Glutamatergic neuron (in vitro differentiated cells): ENCODE measurements around the gene NLRP3. TPM values are rescaled to one million over a fixed set of nuclear protein-coding genes. Genes with fewer than 3 reads are reported as not detected.
"Not testable (repeated sequence)": the region's sequence is repeated elsewhere in the genome, so short reads cannot be mapped to it uniquely, and the experiment has no call there.

Experiments used
- DNase-seq: peaks from one replicate; pipeline ENCODE4 v3.0.0; 2022
- H3K27ac Mint-ChIP-seq: one replicate; pipeline ENCODE4 v1.8.0; 2020; ENCODE audit warnings: mild to moderate bottlenecking, mixed read lengths, inconsistent platforms; ENCODE audit not compliant: unreplicated experiment
- H3K27me3 Mint-ChIP-seq: one replicate; pipeline ENCODE4 v1.8.0; 2020; ENCODE audit warnings: mild to moderate bottlenecking, moderate library complexity, mixed read lengths, inconsistent platforms; ENCODE audit not compliant: unreplicated experiment
- H3K36me3 Mint-ChIP-seq: one replicate; pipeline ENCODE4 v1.8.0; 2020; ENCODE audit warnings: mild to moderate bottlenecking, mixed read lengths, inconsistent platforms; ENCODE audit not compliant: unreplicated experiment
- H3K4me1 Mint-ChIP-seq: one replicate; pipeline ENCODE4 v1.8.0; 2020; ENCODE audit warnings: mild to moderate bottlenecking, low read depth, mixed read lengths, inconsistent platforms; ENCODE audit not compliant: unreplicated experiment
- H3K4me3 Mint-ChIP-seq: one replicate; pipeline ENCODE4 v1.8.0; 2020; ENCODE audit warnings: mild to moderate bottlenecking, mixed read lengths, inconsistent platforms; ENCODE audit not compliant: unreplicated experiment
- H3K9me3 Mint-ChIP-seq: one replicate; pipeline ENCODE4 v1.8.0; 2020; ENCODE audit warnings: mild to moderate bottlenecking, moderate library complexity, mixed read lengths, inconsistent platforms; ENCODE audit not compliant: unreplicated experiment
- CTCF ChIP-seq: fragments of 200-600 bp; sonication (generic); IDR thresholded peaks from one replicate; pipeline ENCODE4 v1.5.0; 2021; ENCODE audit not compliant: partially characterized antibody, unreplicated experiment
- total RNA-seq: library from RNA; stranded (reverse); fragmentation: NEBNext Ultra II Directional; extraction: Animal tissue kit (Norgen Biotek cat#: 25700); gene quantifications from one replicate; pipeline ENCODE4 v1.2.1, GENCODE V29; 2021; ENCODE audit not compliant: unreplicated experiment

Gene NLRP3
- total RNA-seq, 1 donor from 2014 or later: not detected

- TF ChIP-seq CTCF: no peak
- Mint-ChIP-seq H3K9me3 (peaks cover 2% of the 10 kb centered on the region), H3K4me1 (peaks cover 7% of the 10 kb centered on the region), H3K36me3 (peaks cover 8% of the 10 kb centered on the region), H3K4me3 (no peak overlapping the region), H3K27ac (no peak overlapping the region), H3K27me3 (peaks cover 6% of the 10 kb centered on the region)
- DNase-seq: no peak
Observed at GRCh38 chr1:247376659-247377058, 39.3 kb upstream of the NLRP3 start.

DNA sequence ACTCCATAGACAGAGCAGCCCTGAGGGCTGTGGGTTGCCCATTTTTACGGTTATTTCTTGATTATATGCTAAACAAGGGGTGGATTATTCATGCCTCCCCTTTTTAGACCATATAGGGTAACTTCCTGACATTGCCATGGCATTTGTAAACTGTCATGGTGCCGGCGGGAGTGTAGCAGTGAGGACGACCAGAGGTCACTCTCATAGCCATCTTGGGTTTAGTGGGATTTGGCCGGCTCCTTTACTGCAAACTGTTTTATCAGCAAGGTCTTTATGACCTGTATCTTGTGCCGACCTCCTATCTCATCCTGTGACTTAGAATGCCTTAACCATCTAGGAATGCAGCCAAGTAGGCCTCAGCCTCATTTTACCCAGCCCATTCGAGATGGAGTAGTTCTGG, 38.3 kb upstream of the NLRP3 start:
- not testable (repeated sequence) for H3K4me3 Mint-ChIP-seq, H3K27ac Mint-ChIP-seq, H3K36me3 Mint-ChIP-seq, DNase-seq, H3K27me3 Mint-ChIP-seq, H3K9me3 Mint-ChIP-seq, H3K4me1 Mint-ChIP-seq

DNA sequence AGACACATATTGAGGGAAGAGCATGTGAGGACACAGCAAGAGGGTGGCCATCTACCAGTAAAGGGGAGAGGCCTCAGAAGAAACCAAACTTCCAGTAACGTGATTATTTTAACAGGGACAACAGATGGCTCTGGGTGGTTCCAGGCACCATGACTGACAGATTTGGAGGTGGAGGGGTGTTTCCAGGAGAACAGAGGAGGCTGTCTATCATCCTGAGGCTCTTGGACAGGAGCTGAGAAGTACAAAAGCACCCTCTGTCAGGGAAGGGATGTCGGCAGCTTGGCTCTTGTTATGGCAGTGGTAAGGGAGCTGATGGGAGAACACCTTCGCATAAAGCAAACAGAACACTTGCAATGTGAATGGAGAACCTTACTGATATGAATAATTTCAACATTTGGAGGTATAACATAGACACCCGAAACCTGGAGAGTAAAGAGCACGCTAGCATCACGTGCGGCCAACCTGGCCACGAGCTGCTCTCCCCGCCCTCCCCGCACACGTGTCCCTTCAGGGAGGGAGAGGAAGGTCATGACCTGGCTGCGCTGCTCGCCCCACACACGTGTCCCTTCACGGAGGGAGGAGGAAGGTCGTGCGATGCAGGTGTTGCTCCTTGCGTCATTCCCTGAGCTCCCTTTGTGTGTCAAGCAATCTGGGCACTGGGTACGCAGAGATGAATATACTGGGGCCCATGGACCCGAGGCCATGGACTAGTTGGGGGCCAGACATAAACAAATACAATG, 37.5 kb upstream of the NLRP3 start:
- no peak overlapping the region for H3K4me3 Mint-ChIP-seq
- H3K27ac Mint-ChIP-seq: no peak overlapping the region
- H3K27me3 Mint-ChIP-seq: peaks cover 6% of the 10 kb centered on the region
- peaks cover 2% of the 10 kb centered on the region for H3K9me3 Mint-ChIP-seq
- TF ChIP-seq CTCF: no peak
- no peak for DNase-seq
- H3K4me1 Mint-ChIP-seq: peaks cover 7% of the 10 kb centered on the region
- H3K36me3 Mint-ChIP-seq: peaks cover 12% of the 10 kb centered on the region

DNA sequence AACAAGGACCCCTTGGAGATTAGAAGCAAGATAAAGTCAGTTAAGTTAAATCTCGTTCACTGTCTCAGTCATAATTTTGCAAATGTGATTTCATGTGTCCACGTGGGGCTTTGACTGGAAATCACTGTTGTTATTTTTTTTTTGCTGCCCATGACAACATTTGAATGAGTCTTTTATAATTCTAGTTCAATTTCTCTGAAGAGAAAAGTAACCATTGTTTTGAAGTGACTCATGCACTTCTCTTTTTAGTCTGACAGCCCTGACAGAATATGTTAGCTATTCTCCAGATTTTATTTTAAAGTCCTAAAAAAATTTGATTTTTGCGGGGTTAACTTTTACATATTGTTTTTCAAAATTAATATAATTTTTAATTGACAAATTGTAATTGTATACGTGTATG, 30.7 kb upstream of the NLRP3 start:
- peaks cover 18% of the 10 kb centered on the region for H3K36me3 Mint-ChIP-seq
- peaks cover 9% of the 10 kb centered on the region for H3K9me3 Mint-ChIP-seq
- no peak for DNase-seq
- no peak for TF ChIP-seq CTCF
- H3K4me3 Mint-ChIP-seq: no peak overlapping the region
- H3K27me3 Mint-ChIP-seq: peaks cover 3% of the 10 kb centered on the region
- H3K27ac Mint-ChIP-seq: no peak overlapping the region
- peaks cover 3% of the 10 kb centered on the region for H3K4me1 Mint-ChIP-seq

- Mint-ChIP-seq H3K4me1 (peaks cover 3% of the 10 kb centered on the region), H3K27ac (no peak overlapping the region), H3K36me3 (peaks cover 18% of the 10 kb centered on the region), H3K4me3 (no peak overlapping the region), H3K27me3 (peaks cover 3% of the 10 kb centered on the region), H3K9me3 (peaks cover 9% of the 10 kb centered on the region)
- no peak for DNase-seq
- TF ChIP-seq CTCF: no peak
Observed at GRCh38 chr1:247386217-247386616, 29.8 kb upstream of the NLRP3 start.
